ENCODE data around the gene ALDH1L1. TPM values are rescaled to one million over a fixed set of nuclear protein-coding genes. Genes with fewer than 3 reads are reported as not detected.
A peak's percentile ranks its signal among the peaks of the same experiment; 100 is the strongest.

The ALDH1L1 gene
- total and polyA plus RNA-seq, 5 experiments from 2014 or later: not detected

DNA sequence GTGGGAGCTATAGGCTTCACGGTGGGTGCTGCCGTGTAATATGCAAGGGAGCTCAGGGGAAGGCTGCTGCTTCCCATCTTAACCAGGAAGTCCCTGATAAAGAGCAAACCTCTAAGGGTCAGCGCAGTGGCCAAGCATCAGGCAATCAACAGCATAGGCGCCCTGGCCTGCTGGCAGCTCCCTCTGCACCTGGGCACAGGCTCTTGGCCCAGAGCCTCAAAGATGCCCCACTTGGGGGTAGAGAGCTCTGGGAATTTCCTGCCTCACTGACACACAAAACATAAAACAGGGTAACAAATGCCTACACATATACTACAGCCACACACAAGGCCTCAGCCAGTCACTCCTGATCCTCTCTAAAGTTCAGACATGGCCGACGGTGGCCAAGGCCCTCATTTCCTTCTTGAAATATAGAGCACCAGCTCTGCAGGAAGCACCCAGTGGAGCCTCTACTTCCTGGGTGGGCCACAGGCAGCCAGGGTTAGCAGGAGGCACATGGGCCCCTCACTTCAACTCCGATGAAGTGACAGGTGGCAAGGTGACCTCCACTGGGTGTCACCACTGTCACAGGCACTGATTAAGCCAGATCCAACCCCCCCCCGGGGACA lies 116.9 kb downstream of the ALDH1L1 start:
- Mint-ChIP-seq H3K9me3 (no peaks in the 10 kb centered on the region), H3K27me3 (no peaks in the 10 kb centered on the region), H3K4me3 (peak overlapping the region in 7 of 10 donors; percentile 8 to 56 (median 39)), H3K36me3 (peaks cover 0 to 33% (median 8%) of the 10 kb centered on the region in 3 donors), H3K4me1 (peaks cover 11 to 36% (median 19%) of the 10 kb centered on the region in 4 donors), H3K27ac (peak overlapping the region in 9 of 10 donors; percentile 49 to 89 (median 79))
- DNase-seq: no peak
- peak in 1 of 2 donors; percentile 44 for ATAC-seq
- POLR2A ChIA-PET: no interaction called here

DNA sequence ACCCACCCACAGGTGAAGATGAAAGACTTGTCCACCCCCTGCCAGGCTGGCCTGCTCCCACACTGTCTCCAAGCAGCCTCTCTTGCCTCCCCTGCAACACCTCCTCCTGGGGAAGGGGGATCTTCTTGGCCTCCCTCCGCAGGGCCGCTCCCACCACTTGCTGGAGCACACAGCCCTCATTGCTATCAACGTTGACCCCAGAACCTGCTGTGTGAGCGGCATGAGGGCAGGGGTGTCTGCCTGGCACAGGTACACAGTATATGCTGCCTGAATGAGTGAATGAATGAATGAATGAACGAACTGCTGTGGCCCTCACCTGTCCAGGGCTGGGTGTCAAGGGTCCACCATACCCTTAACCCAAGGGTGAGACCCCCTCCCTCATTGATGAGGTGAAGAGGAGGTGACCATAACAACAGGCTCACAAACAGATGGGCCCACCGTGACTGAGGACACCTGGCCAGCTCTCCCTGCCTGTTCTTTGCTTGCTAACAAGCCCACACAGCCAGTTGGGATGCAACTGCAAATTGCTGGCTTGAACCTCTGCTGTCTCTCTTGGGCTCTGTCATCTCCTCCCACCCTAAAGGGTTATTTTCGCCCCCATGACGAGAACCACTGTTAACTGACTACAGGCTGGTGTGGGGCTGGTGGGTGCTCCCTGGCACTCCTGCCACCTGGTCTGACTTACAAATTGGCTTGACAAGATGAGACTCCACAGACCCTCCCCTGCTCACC lies 118.9 kb downstream of the ALDH1L1 start:
- DNase-seq (no peak), ATAC-seq (no peak)
- Mint-ChIP-seq H3K36me3 (peaks cover 0 to 22% (median 2%) of the 10 kb centered on the region in 3 donors), H3K9me3 (no peaks in the 10 kb centered on the region), H3K27me3 (no peaks in the 10 kb centered on the region), H3K27ac (no peak overlapping the region), H3K4me1 (peaks cover 12 to 39% (median 22%) of the 10 kb centered on the region in 4 donors), H3K4me3 (no peak overlapping the region)
- POLR2A ChIA-PET: no interaction called here

GRCh38 chr3:126060613-126061145 lies 119.7 kb downstream of the ALDH1L1 start:
- Mint-ChIP-seq H3K9me3 (no peaks in the 10 kb centered on the region), H3K27me3 (no peaks in the 10 kb centered on the region), H3K4me1 (peaks cover 12 to 39% (median 22%) of the 10 kb centered on the region in 4 donors), H3K36me3 (peaks cover 0 to 15% (median 2%) of the 10 kb centered on the region in 3 donors), H3K4me3 (no peak overlapping the region), H3K27ac (no peak overlapping the region)
- ATAC-seq (no peak), DNase-seq (no peak)
- POLR2A ChIA-PET: no interaction called here

DNA sequence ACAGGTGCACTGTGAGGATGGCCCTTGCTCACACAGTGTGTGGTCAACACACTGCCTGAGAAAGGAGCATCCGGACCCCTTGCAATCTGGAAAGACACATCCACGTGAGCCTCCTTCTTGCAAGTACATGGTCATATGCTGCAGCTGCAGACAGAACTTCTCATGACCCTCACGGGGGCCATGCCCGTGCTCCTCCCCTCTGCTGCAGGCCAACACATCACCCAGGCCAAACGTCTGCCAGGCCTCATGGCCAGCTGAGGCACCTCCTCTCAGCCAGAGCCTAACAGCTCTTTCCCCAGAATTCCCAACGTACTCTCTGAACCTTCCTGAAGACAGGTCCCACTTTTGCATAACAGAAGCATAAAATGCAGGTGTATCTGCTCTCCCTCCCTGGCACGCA lies 121.7 kb downstream of the ALDH1L1 start:
- no peak for DNase-seq
- no peaks in the 10 kb centered on the region for H3K9me3 Mint-ChIP-seq
- POLR2A ChIA-PET: no interaction called here
- no peak for ATAC-seq
- H3K4me3 Mint-ChIP-seq: no peak overlapping the region
- peak overlapping the region in 3 of 10 donors; percentile 8 to 57 (median 46) for H3K27ac Mint-ChIP-seq
- peaks cover 9 to 33% (median 21%) of the 10 kb centered on the region in 4 donors for H3K4me1 Mint-ChIP-seq
- H3K36me3 Mint-ChIP-seq: peaks cover 0 to 15% (median 2%) of the 10 kb centered on the region in 3 donors
- H3K27me3 Mint-ChIP-seq: no peaks in the 10 kb centered on the region

GRCh38 chr3:126057936-126058335 lies 122.5 kb downstream of the ALDH1L1 start:
- Mint-ChIP-seq H3K36me3 (peaks cover 0 to 15% (median 0%) of the 10 kb centered on the region in 3 donors), H3K4me3 (no peak overlapping the region), H3K9me3 (no peaks in the 10 kb centered on the region), H3K4me1 (peaks cover 10 to 33% (median 19%) of the 10 kb centered on the region in 4 donors), H3K27me3 (no peaks in the 10 kb centered on the region), H3K27ac (peak overlapping the region in 1 of 10 donors; percentile 55)
- DNase-seq: no peak
- POLR2A ChIA-PET: no interaction called here
- ATAC-seq: no peak

GRCh38 chr3:126057501-126057819 lies 122.9 kb downstream of the ALDH1L1 start:
- no peak for DNase-seq
- Mint-ChIP-seq H3K27ac (peak overlapping the region in 1 of 10 donors; percentile 55), H3K4me3 (no peak overlapping the region), H3K36me3 (peaks cover 0 to 15% (median 0%) of the 10 kb centered on the region in 3 donors), H3K9me3 (no peaks in the 10 kb centered on the region), H3K4me1 (peaks cover 15 to 34% (median 21%) of the 10 kb centered on the region in 4 donors), H3K27me3 (no peaks in the 10 kb centered on the region)
- ATAC-seq: no peak
- POLR2A ChIA-PET: no interaction called here

GRCh38 chr3:126056681-126057500 lies 123.5 kb downstream of the ALDH1L1 start:
- Mint-ChIP-seq H3K4me1 (peaks cover 20 to 36% (median 25%) of the 10 kb centered on the region in 4 donors), H3K27me3 (no peaks in the 10 kb centered on the region), H3K4me3 (no peak overlapping the region), H3K9me3 (no peaks in the 10 kb centered on the region), H3K36me3 (peaks cover 0 to 15% (median 0%) of the 10 kb centered on the region in 3 donors), H3K27ac (no peak overlapping the region)
- ATAC-seq (no peak), DNase-seq (no peak)
- POLR2A ChIA-PET: no interaction called here

DNA sequence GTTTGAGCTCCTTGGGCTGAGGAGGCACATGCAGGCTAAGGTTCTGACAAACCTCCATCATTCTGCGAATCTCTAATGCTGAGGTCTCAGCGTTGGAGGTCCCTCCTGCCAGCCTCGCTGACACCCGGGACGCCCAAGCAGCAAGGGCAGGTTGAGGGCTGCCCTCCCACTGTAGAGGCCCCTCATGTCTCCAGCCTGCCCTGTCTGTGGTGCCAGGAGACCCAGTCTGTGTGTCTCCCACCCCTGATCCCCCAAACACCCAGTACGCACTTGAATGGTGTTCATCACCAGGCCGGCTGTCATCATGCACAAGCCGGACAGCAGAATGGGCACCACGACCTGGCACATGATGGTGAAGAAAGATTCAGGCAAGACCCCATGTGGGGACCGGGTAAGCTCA lies 124.3 kb downstream of the ALDH1L1 start:
- Mint-ChIP-seq H3K36me3 (peaks cover 0 to 13% (median 0%) of the 10 kb centered on the region in 3 donors), H3K27me3 (no peaks in the 10 kb centered on the region), H3K27ac (no peak overlapping the region), H3K4me1 (peaks cover 20 to 36% (median 25%) of the 10 kb centered on the region in 4 donors), H3K9me3 (no peaks in the 10 kb centered on the region), H3K4me3 (no peak overlapping the region)
- POLR2A ChIA-PET: no interaction called here
- DNase-seq (no peak), ATAC-seq (no peak)

GRCh38 chr3:126054870-126055269 lies 125.5 kb downstream of the ALDH1L1 start:
- no peak for DNase-seq
- POLR2A ChIA-PET: no interaction called here
- no peak for ATAC-seq
- no peak overlapping the region for H3K4me3 Mint-ChIP-seq
- H3K9me3 Mint-ChIP-seq: no peaks in the 10 kb centered on the region
- peak overlapping the region in 2 of 10 donors; percentile 17 to 69 for H3K27ac Mint-ChIP-seq
- peaks cover 0 to 11% (median 6%) of the 10 kb centered on the region in 3 donors for H3K36me3 Mint-ChIP-seq
- H3K27me3 Mint-ChIP-seq: no peaks in the 10 kb centered on the region
- peaks cover 20 to 36% (median 25%) of the 10 kb centered on the region in 4 donors for H3K4me1 Mint-ChIP-seq

DNA sequence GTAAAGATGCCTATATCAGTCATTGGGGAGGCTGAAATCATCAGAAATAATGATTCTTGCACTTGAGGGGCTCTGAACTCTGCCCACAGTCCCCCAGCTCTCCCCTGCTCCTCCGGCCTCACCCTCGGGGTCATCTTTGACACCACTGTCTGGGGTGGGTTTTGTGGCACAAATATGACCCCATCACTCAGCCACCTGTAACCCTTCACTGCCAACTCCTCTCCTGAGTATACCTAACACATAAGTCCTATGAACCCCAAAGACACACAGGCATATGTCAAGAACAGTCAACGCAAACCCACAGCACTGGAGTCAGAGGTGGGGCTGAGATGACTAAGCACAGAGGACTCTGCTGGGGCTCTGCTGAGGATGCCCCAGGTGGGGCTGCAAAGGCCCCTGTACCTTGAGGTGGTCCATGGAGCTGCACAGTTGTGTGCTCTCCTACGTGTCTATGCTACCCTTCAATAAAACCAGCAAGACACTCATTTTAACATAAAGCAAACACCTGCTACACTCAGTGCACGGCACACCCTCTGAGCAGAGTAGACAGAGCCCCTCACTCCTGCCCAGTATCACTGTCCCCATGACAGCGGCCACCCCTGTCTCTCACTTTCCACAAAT lies 126.3 kb downstream of the ALDH1L1 start:
- Mint-ChIP-seq H3K4me3 (no peak overlapping the region), H3K9me3 (no peaks in the 10 kb centered on the region), H3K27ac (peak overlapping the region in 4 of 10 donors; percentile 7 to 71 (median 37)), H3K4me1 (peaks cover 20 to 36% (median 25%) of the 10 kb centered on the region in 4 donors), H3K27me3 (no peaks in the 10 kb centered on the region), H3K36me3 (peaks cover 0 to 13% (median 8%) of the 10 kb centered on the region in 3 donors)
- no peak for ATAC-seq
- POLR2A ChIA-PET: no interaction called here
- no peak for DNase-seq

Measured in naive thymus-derived CD8-positive, alpha-beta T cell (primary cell).